ENCODE measurements around the gene ADCY7.

GRCh38 chr16:50297301-50298074 lies 31.1 kb downstream of the ADCY7 start:
- TF ChIP-seq CTCF (conservative IDR thresholded peaks at IDR 0.05; ENCODE audit: low read depth, low read length) (no peak), EZH2 (IDR thresholded peaks at IDR 0.05; ENCODE audit: borderline replicate concordance, low read depth, low read length, poor library complexity, severe bottlenecking) (no peak)
